NCI-H2227 (cell line): ENCODE measurements around the gene EPHA1.

Experiments
- DNase-seq: peaks from one replicate; lab custom pipeline; 2025; ENCODE audit not compliant: unreplicated experiment; lab: John Stamatoyannopoulos, UW

EPHA1 gene

GRCh38 chr7:143375298-143376034 is 33.2 kb downstream of the EPHA1 start:
- no peak for DNase-seq

DNA sequence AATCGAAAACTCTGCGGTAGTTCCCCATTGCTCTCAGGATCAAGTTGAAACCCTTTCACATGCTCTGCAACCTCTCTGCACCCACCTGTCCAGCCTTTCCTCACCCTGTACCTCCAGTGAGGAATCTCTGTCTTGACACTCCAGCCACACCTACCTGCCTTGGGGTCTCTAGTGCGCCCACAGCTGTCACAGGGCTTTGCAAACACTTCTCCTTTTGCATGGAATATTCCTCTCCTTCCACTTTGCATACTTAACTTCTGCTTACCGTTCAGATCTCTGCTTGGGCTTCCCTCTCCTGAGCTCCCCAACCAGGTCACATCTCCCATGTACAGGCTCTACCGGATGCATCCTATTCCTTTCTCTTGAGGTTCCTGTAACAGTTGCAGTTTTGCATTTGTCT is 34.1 kb downstream of the EPHA1 start:
- no peak for DNase-seq

DNA sequence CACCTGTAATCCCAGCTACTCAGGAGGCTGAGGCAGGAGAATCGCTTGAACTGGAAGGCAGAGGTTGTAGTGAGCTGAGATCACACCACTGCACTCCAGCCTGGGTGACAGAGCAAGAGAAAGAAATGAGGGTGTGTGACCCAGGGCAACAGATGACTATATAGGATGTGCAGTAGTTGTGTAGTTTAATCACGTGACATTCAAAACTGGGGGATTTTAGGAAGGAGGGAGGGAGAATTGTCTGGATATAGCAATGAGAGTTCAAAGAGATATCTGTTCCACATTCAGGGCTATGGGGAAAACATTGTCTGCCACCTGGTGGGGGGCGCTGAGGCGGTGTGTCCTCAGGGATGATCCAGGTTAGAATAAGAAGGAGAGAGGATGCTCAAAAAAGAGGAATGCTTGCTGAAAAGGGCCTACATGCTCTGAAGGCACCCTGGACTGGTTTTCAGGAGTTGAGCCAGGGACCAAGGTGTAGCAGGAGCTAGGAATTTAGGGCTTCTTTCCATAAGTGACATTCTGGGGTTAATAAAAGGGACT is 35.3 kb downstream of the EPHA1 start:
- no peak for DNase-seq

- DNase-seq = no peak
These were observed 36.6 kb downstream of the EPHA1 start for GRCh38 chr7:143372070-143372469.

DNA sequence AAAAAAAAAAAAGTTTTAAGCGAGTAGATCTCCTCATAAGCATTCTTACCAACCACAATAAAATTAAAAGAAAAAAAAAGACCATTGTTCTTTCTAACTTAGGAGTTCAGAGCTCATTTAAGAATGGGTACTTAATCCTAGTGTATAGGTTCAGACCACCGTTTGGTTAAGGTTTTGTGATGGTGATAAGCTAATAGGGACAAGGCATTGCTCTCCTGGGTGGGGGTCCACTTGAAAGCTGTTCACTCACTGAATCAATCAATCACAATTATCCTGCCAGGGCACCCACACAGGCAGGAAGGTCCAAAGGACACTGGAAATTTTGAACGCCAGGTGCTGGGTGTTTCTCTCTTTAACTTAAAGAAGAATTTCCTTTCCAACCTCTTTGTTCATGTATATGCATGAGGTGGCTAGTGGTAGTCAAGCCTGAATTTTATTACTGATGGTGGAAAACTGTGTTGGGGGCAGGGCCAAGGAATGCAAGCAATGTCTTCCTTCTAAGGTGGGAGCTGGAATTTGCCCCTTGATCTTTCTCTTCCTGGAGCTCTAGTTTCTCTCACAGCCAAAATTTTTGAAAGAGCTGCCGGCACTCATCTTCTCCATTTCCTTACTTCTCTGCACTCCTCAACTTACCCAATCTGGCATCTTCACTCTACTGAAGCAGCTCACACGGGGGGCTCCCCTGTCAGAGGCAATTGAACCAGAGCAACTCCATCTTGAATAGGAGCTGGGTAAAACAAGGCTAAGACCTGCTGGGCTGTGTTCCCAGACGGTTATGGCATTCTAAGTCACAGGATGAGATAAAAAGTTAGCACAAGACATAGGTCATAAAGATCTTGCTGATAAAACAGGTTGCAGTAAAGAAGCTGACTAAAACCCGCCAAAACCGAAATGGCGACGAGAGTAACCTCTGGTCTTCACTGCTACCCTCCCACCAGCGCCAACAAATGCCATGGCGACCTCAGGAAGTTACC is 38.7 kb downstream of the EPHA1 start:
- DNase-seq = no peak

- DNase-seq = no peak
These were observed 40.3 kb downstream of the EPHA1 start for GRCh38 chr7:143368387-143368786.

DNA sequence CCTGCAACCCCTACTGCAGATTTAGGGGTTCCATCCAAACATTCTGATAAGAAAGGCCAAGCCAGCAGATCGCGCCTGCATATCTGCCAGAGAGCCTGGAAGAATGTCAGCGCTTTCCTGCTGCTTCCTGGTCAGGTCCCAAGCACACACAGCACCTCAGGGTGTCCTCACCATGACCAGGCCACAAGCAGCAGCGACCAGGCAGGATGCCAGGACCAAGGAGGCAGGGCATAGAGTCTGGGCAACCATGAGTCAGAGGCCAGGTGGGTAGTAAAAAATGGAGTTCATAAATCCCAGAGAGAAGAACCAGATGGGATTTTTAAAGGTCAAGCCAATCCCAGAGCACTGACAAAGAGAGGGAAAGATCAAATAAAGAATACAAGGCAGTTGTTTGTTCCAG is 40.7 kb downstream of the EPHA1 start:
- DNase-seq = no peak

DNA sequence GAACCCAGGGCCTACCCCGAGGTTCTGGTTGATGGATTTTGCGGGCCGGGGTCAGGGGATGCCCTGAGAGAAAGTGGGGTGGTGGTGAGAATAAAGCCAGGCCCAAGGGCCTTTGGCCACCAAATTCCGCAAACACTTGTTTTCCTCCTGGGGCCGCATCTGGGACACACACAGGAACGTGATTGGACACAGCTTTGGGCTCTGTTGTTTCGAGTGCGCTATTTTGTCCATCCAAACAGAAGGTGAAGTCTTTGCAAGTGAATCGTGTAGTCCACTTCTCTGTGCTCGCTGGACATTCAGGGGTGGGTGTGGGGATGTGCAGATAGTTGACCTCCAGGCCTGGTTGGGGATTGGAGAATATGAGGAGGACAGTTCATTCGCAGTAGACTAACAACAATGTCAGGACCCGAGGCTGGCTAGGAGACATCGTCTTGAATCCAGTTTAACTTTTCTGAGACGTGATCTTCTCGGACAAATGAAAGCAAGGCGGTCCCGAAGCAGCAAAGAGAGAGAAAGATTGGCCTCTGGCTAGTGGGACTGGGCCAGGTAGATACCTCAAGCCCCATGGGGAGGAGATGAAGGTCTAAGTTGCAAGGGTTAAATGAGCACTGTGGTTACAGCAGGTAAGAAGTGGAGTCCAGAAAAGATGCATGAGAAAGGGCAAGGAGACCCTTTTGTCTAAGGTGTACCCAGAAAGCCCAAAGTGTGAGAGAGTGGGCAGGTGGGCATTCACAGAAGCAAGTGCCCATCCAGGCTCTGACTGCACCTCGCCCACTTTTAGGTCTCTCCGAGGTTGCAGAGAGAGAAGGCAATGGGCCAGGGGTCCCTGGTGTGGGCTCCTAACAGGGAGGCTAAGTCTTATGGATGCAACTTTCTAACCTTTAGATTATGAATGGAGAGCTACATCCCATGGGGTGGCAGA is 45.4 kb downstream of the EPHA1 start:
- DNase-seq = no peak

- peak; percentile 62 for DNase-seq
These were observed 46.3 kb downstream of the EPHA1 start, which contains the start of gene FAM131B for GRCh38 chr7:143362131-143363015. Gene FAM131B (minus strand): TSS chr7:143362713. CDS start chr7:143362603, 110 bp downstream.

- peak; percentile 39 for DNase-seq
These were observed 47.0 kb downstream of the EPHA1 start for GRCh38 chr7:143361552-143362130.

- DNase-seq = no peak
These were observed 47.7 kb downstream of the EPHA1 start for GRCh38 chr7:143360788-143361551.

- no peak for DNase-seq
These were observed 48.8 kb downstream of the EPHA1 start for GRCh38 chr7:143359771-143360353.

- no peak for DNase-seq
These were observed 50.0 kb downstream of the EPHA1 start for GRCh38 chr7:143358626-143359025.

GRCh38 chr7:143356414-143357050 is 52.1 kb downstream of the EPHA1 start:
- DNase-seq = no peak

DNA sequence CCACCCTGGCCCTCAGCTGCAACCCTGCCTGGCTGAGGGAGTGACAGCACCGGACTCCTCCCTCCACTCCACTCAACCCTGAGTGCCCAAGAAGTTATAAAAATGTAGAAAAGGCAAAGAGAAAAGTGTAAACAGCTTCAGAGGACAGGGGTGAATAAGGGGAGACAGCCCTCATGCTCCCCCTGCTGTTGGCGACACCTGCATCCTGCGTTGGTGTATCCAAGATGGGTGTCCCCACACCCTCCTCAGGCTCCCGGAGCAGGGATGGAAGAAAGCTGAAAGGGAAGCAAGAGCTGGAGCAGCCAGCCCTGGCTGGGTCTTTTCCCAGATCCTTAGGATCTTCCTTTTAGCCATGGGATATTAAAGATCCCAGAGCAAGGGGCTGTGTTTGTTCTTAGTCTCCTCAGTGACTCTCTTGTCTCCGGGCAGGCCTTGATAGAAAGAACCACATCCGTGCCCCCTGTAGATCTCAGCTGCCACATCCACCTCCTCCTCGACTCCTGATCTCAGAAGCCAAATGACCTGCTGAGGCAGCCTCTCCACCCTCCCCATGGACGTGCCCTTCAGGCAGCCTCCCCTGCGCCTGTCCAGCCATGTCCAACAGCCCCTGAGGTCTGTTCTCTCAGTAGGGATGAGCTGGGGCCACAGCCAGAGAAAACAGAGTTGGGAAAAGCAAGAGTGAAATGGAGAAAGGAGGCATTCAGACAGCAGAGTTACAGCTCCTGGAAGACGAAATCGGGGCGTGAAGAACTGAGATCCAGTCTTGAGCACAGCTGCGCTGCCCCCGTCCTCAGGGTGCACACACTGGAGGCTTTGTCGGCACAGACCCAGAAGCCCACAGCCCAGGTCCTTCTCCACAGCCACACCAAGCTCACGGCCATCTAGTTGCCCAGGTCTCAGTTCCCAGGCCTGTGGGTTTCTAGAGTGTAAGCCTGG is 52.9 kb downstream of the EPHA1 start:
- DNase-seq = no peak

DNA sequence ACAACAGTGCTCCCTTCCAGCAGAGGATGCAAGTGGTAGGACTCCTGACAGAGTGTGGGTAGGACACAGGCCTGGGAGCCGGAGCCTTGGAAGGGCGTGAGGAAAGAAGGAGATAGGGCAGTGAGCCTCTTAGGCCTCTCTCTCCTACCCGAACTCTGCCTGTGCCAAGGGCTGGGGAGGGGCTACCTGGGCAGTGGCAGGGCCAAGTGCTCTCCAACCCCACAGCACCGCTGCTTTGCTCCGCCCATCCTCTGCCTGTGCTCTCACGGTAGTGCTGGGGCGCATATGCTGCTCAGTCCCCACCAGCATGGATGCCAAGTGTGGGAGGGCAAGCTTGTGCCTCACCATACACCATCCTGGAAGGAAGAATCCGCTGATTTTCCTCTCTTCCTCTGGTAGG is 53.7 kb downstream of the EPHA1 start:
- DNase-seq = no peak

- DNase-seq = no peak
These were observed 54.3 kb downstream of the EPHA1 start for GRCh38 chr7:143354376-143354775.
